H1 (cell line): ENCODE measurements around the gene INAFM2. TPM values are rescaled to one million over a fixed set of nuclear protein-coding genes. Genes with fewer than 3 reads are reported as not detected.

ENCODE experiments used
- CTCF ChIA-PET: fragments of 300-600 bp; sonication (Branson Sonifier 250); formaldehyde crosslinking; loops from one replicate; lab custom pipeline; 2021; ENCODE audit not compliant: partially characterized antibody; lab: Charles Lee
- POLR2A ChIA-PET: fragments of 300-600 bp; sonication (Branson Sonifier 250); formaldehyde crosslinking; loops from one replicate; lab custom pipeline; 2021; ENCODE audit warnings: inconsistent platforms; ENCODE audit not compliant: partially characterized antibody; lab: Charles Lee
- DNase-seq, 2 experiments: peaks; one replicate each; pipeline versions ENCODE4 v3.0.0 to v3.0.0-alpha.2; 2010 to 2022; ENCODE audit warnings: low spot score in 2 of 2, low read depth in 1 of 2, mixed read lengths in 1 of 2
- FAIRE-seq: peaks from 2 replicates; lab custom pipeline; 2011; peaks lifted over from hg19 to GRCh38; lab: Jason Lieb, UNC
- H2AFZ ChIP-seq: 2 replicates; pipeline ENCODE4 v1.8.1; 2012; ENCODE audit warnings: low read length, inconsistent platforms
- H2AK5ac ChIP-seq: 2 replicates; pipeline ENCODE4 v1.6.1; 2013; ENCODE audit warnings: low read depth, low read length
- H2BK120ac ChIP-seq: replicated peaks from 2 replicates; pipeline ENCODE3; 2013; ENCODE audit warnings: low read depth, low read length, inconsistent platforms
- H2BK12ac ChIP-seq: 2 replicates; pipeline ENCODE4 v1.6.1; 2013; ENCODE audit warnings: low read depth, low read length
- H2BK15ac ChIP-seq: 2 replicates; pipeline ENCODE4 v1.6.1; 2013; ENCODE audit warnings: low read length
- H2BK20ac ChIP-seq: 2 replicates; pipeline ENCODE4 v1.6.1; 2013; ENCODE audit warnings: low read length
- H2BK5ac ChIP-seq: 2 replicates; pipeline ENCODE4 v1.6.1; 2013; ENCODE audit warnings: low read depth, low read length
- H3K14ac ChIP-seq: 2 replicates; pipeline ENCODE4 v1.6.1; 2013; ENCODE audit warnings: inconsistent platforms; ENCODE audit not compliant: insufficient read length
- H3K18ac ChIP-seq: 2 replicates; pipeline ENCODE4 v1.6.1; 2013; ENCODE audit warnings: low read length; ENCODE audit errors: extremely low read depth
- H3K23ac ChIP-seq: 2 replicates; pipeline ENCODE4 v1.6.1; 2013; ENCODE audit warnings: inconsistent platforms; ENCODE audit not compliant: insufficient read length
- H3K23me2 ChIP-seq: 2 replicates; pipeline ENCODE4 v1.6.1; 2013; ENCODE audit warnings: low read depth, low read length
- H3K27ac ChIP-seq: 2 replicates; pipeline ENCODE4 v1.6.1; 2011; ENCODE audit warnings: low read depth, low read length, inconsistent platforms
- H3K27me3 ChIP-seq, 4 experiments: replicated peaks in 1 of 4; 1 replicate in 1 of 4; 2 replicates in 3 of 4; pipeline versions ENCODE4 v1.6.1 to v1.8.1; 2011 to 2013; ENCODE audit warnings: low read length in 3 of 4, mild to moderate bottlenecking in 3 of 4, inconsistent platforms in 2 of 4, mixed read lengths in 2 of 4, moderate library complexity in 1 of 4; ENCODE audit not compliant: control insufficient read depth in 3 of 4, insufficient read depth in 3 of 4; ENCODE audit errors: extremely low read depth in 1 of 4
- H3K36me3 ChIP-seq, 4 experiments: 2 replicates each; pipeline versions ENCODE4 v1.6.1 to v1.8.1; 2011 to 2013; ENCODE audit warnings: mild to moderate bottlenecking in 4 of 4, low read length in 3 of 4, moderate library complexity in 2 of 4, control low read depth in 1 of 4, inconsistent platforms in 1 of 4; ENCODE audit not compliant: insufficient read depth in 4 of 4, control insufficient read depth in 2 of 4
- H3K4ac ChIP-seq: replicated peaks from 2 replicates; pipeline ENCODE3; 2013; ENCODE audit warnings: low read length, low read depth, mixed read lengths, inconsistent platforms; ENCODE audit not compliant: insufficient read length
- H3K4me1 ChIP-seq, 4 experiments: replicated peaks in 1 of 4; 1 replicate in 1 of 4; 2 replicates in 3 of 4; pipeline versions ENCODE4 v1.6.1 to v1.8.1; 2011 to 2013; ENCODE audit warnings: low read length in 3 of 4, inconsistent platforms in 2 of 4, mixed read lengths in 1 of 4; ENCODE audit not compliant: insufficient read depth in 4 of 4, control insufficient read depth in 3 of 4
- H3K4me2 ChIP-seq, 2 experiments: 2 replicates each; pipeline versions ENCODE4 v1.6.1 to v1.8.1; 2011 to 2013; ENCODE audit warnings: low read depth in 2 of 2, low read length in 2 of 2, control low read depth in 1 of 2, inconsistent platforms in 1 of 2, mild to moderate bottlenecking in 1 of 2; ENCODE audit not compliant: insufficient read depth in 1 of 2
- H3K4me3 ChIP-seq, 4 experiments: fragments of 200-600, 300-600 bp in 1 of 4; sonication (generic), shearing (Covaris generic), sonication (Bioruptor Twin) in 1 of 4; 2 replicates each; pipeline versions ENCODE4 v1.5.1 to v1.8.1; 2011 to 2016; ENCODE audit warnings: low read length in 4 of 4, low read depth in 3 of 4, control low read depth in 2 of 4, inconsistent platforms in 2 of 4, mild to moderate bottlenecking in 2 of 4, mixed read lengths in 1 of 4, moderate library complexity in 1 of 4; ENCODE audit not compliant: insufficient read depth in 2 of 4; ENCODE audit errors: extremely low read depth in 1 of 4
- H3K56ac ChIP-seq: replicated peaks from 2 replicates; pipeline ENCODE3; 2013; ENCODE audit warnings: low read depth, mild to moderate bottlenecking, mixed read lengths, low read length, inconsistent platforms; ENCODE audit not compliant: insufficient read length
- H3K79me1 ChIP-seq: 2 replicates; pipeline ENCODE4 v1.6.1; 2013; ENCODE audit warnings: low read depth, low read length, control low read depth
- H3K79me2 ChIP-seq, 2 experiments: 2 replicates each; pipeline versions ENCODE4 v1.6.1 to v1.8.1; 2012 to 2013; ENCODE audit warnings: low read length in 2 of 2, mild to moderate bottlenecking in 2 of 2, inconsistent platforms in 1 of 2; ENCODE audit not compliant: insufficient read depth in 2 of 2, control insufficient read depth in 1 of 2
- H3K9ac ChIP-seq, 4 experiments: replicated peaks in 1 of 4; 1 replicate in 1 of 4; 2 replicates in 3 of 4; pipeline versions ENCODE4 v1.6.1 to v1.8.1; 2011 to 2013; ENCODE audit warnings: low read depth in 3 of 4, low read length in 3 of 4, control low read depth in 2 of 4, mild to moderate bottlenecking in 2 of 4, moderate library complexity in 2 of 4, inconsistent platforms in 1 of 4; ENCODE audit errors: extremely low read depth in 1 of 4
- H3K9me3 ChIP-seq, 2 experiments: 2 replicates each; pipeline versions ENCODE4 v1.6.1 to v1.8.1; 2012 to 2013; ENCODE audit warnings: mild to moderate bottlenecking in 2 of 2, moderate library complexity in 2 of 2, control low read depth in 1 of 2, inconsistent platforms in 1 of 2, low read depth in 1 of 2, low read length in 1 of 2, mixed read lengths in 1 of 2; ENCODE audit not compliant: insufficient read depth in 2 of 2
- H4K20me1 ChIP-seq, 2 experiments: replicated peaks in 1 of 2; 2 replicates each; pipeline versions ENCODE3 to v1.8.1; 2011 to 2013; ENCODE audit warnings: inconsistent platforms in 2 of 2, low read length in 2 of 2, mild to moderate bottlenecking in 1 of 2; ENCODE audit not compliant: insufficient read depth in 2 of 2, control insufficient read depth in 1 of 2
- H4K5ac ChIP-seq: 2 replicates; pipeline ENCODE4 v1.6.1; 2013; ENCODE audit warnings: low read length, low read depth, mixed read lengths, inconsistent platforms; ENCODE audit not compliant: insufficient read length
- H4K8ac ChIP-seq: 2 replicates; pipeline ENCODE4 v1.8.0; 2013; ENCODE audit warnings: mild to moderate bottlenecking, moderate library complexity, low read length, inconsistent platforms; ENCODE audit not compliant: insufficient read depth; ENCODE audit errors: extremely low read depth
- H4K91ac ChIP-seq: replicated peaks from 2 replicates; pipeline ENCODE3; 2013; ENCODE audit warnings: low read length, mixed read lengths, inconsistent platforms; ENCODE audit not compliant: insufficient read length
- BACH1 ChIP-seq: IDR thresholded peaks from 2 replicates; pipeline ENCODE4 v1.6.1; 2012; ENCODE audit warnings: low read length, improper control_type of control experiment
- CHD1 ChIP-seq: IDR thresholded peaks from 2 replicates; pipeline ENCODE4 v1.6.1; 2012; ENCODE audit warnings: low read depth, low read length, improper control_type of control experiment
- CTCF ChIP-seq, 3 experiments: IDR thresholded peaks; 1 replicate in 2 of 3; 2 replicates in 1 of 3; pipeline versions ENCODE4 v1.5.1 to v1.6.1; 2011; ENCODE audit warnings: low read length in 3 of 3, mild to moderate bottlenecking in 3 of 3, inconsistent platforms in 2 of 3, low read depth in 1 of 3, moderate library complexity in 1 of 3; ENCODE audit not compliant: insufficient read depth in 1 of 3; ENCODE audit errors: control extremely low read depth in 1 of 3
- MAFK ChIP-seq: IDR thresholded peaks from 2 replicates; pipeline ENCODE4 v1.6.1; 2012; ENCODE audit warnings: low read depth, mild to moderate bottlenecking, improper control_type of control experiment, low read length
- NANOG ChIP-seq: IDR thresholded peaks from 2 replicates; pipeline ENCODE4 v1.6.1; 2011; ENCODE audit warnings: low read length, low read depth, mild to moderate bottlenecking, inconsistent platforms; ENCODE audit not compliant: insufficient read depth, poor library complexity, severe bottlenecking
- RBBP5 ChIP-seq: IDR thresholded peaks from 2 replicates; pipeline ENCODE4 v1.7.1; 2012; ENCODE audit warnings: low read depth, mild to moderate bottlenecking, inconsistent platforms, low read length, moderate library complexity, borderline replicate concordance
- RXRA ChIP-seq: IDR thresholded peaks from 2 replicates; pipeline ENCODE4 v1.6.1; 2011; ENCODE audit warnings: low read depth, mild to moderate bottlenecking, low read length, moderate library complexity; ENCODE audit not compliant: insufficient read depth
- SIN3A ChIP-seq, 2 experiments: IDR thresholded peaks in 1 of 2; conservative IDR thresholded peaks in 1 of 2; 2 replicates each; pipeline ENCODE4 v1.6.1; 2011 to 2012; ENCODE audit warnings: low read length in 2 of 2, improper control_type of control experiment in 1 of 2, low read depth in 1 of 2, mild to moderate bottlenecking in 1 of 2
- SIX5 ChIP-seq: IDR thresholded peaks from 2 replicates; pipeline ENCODE4 v1.6.1; 2011; ENCODE audit warnings: mild to moderate bottlenecking, low read depth, low read length
- WGBS, 2 experiments: shearing (Covaris generic) in 1 of 2; methylation state at CpG; one replicate each; pipeline versions ENCODE4 v1.1.6 to v1.1.7; 2013 to 2015; ENCODE audit warnings: low lambda C conversion rate in 2 of 2, mixed read lengths in 2 of 2, inconsistent platforms in 1 of 2, low coverage in 1 of 2, missing lambda C conversion rate in 1 of 2; ENCODE audit not compliant: insufficient replicate concordance in 2 of 2, insufficient coverage in 1 of 2, insufficient read length in 1 of 2; ENCODE audit errors: extremely low coverage in 1 of 2, missing lambda C conversion rate in 1 of 2; 5-methylcytosine and 5-hydroxymethylcytosine counted together
- polyA plus RNA-seq, 7 experiments: library from polyadenylated mRNA; depleted of rRNA in 3 of 7; stranded (reverse) in 5 of 7; unstranded in 2 of 7; fragments of >200 nt in 5 of 7; fragments of 200-250 nt in 2 of 7; gene quantifications; 1 replicate in 5 of 7; 2 replicates in 1 of 7; 4 replicates in 1 of 7; pipeline versions ENCODE4 v1.2.1 to v1.2.3, GENCODE V29; 2011 to 2013; ENCODE audit warnings: missing spikeins in 2 of 7, mixed read lengths in 2 of 7
- total RNA-seq: library from RNA; stranded (reverse); fragmentation: NEBNext Ultra II Directional; extraction: Animal tissue kit (Norgen Biotek cat#: 25700); gene quantifications from 2 replicates; pipeline ENCODE4 v1.2.1, GENCODE V29; 2021

INAFM2 gene
- total and polyA plus RNA-seq, 2 of the 8 experiments (the other 6 are each of a cell fraction or from before 2014, with no cell fraction given): 15.3 to 35.1 TPM

- Histone ChIP-seq H3K14ac (no peak within 1 kb of the TSS), H3K36me3 (no peaks in the 10 kb centered on the region), H3K27ac (no peak within 1 kb of the TSS), H3K4me3 (no peak within 1 kb of the TSS), H3K56ac (no peak within 1 kb of the TSS), H4K8ac (peak within 1 kb of the TSS; percentile 89), H3K4ac (peak within 1 kb of the TSS; percentile 75), H3K4me2 (no peak within 1 kb of the TSS), H3K79me2 (no peaks in the 10 kb centered on the region), H2AK5ac (no peak within 1 kb of the TSS), H2BK15ac (peak within 1 kb of the TSS; percentile 67; the same call in 1 of the 2 replicates), H2BK5ac (peak within 1 kb of the TSS; percentile 52; the same call in 1 of the 2 replicates), H3K27me3 (peaks cover 0 to 4% (median under 1%) of the 10 kb centered on the region in 4 experiments; a peak in 1 of 7 replicates), H2AFZ (peak within 1 kb of the TSS; percentile 52; the same call in 1 of the 2 replicates), H3K9me3 (no peaks in the 10 kb centered on the region), H3K4me1 (peaks cover 0 to 27% (median 20%) of the 10 kb centered on the region in 4 experiments; a peak in 6 of 7 replicates), H2BK20ac (peak within 1 kb of the TSS; percentile 90), H4K20me1 (no peaks in the 10 kb centered on the region), H3K23ac (no peak within 1 kb of the TSS), H4K5ac (peak within 1 kb of the TSS; percentile 53), H3K18ac (peak within 1 kb of the TSS; percentile 90), H4K91ac (peak within 1 kb of the TSS; percentile 61), H2BK120ac (peak within 1 kb of the TSS; percentile 38), H3K79me1 (no peaks in the 10 kb centered on the region), H2BK12ac (peak within 1 kb of the TSS; percentile 68; the same call in 1 of the 2 replicates), H3K23me2 (no peaks in the 10 kb centered on the region), H3K9ac (no peak within 1 kb of the TSS; a peak in 1 of 7 replicates)
- WGBS, 2 experiments: 78% methylated on average over 17 of the region's 17 CpGs; no CpG with 5 or more reads in 1 of the 2 experiments
- POLR2A ChIA-PET: interaction anchor here (0.6 to 8.1 kb wide), 8 partner anchors 9 to 55 kb away, joined by 3 to 66 read pairs (median 4); no protein-coding TSS in a partner anchor
- CTCF ChIA-PET: interaction anchor here (0.6 to 27.4 kb wide), 14 partner anchors 9 to 362 kb away, joined by 3 to 584 read pairs (median 110); partner anchors contain the start of genes ANKRD63, DISP2, INAFM2 and PHGR1
- DNase-seq (peak in 1 of 2 experiments; percentile 60), FAIRE-seq (no peak)
- no peak for TF ChIP-seq CTCF (IDR thresholded peaks at IDR 0.05; ENCODE audit: control extremely low read depth in 1 of 3, insufficient read depth in 1 of 3, low read depth in 1 of 3, low read length in 3 of 3)
- TF ChIP-seq NANOG: no peak
- TF ChIP-seq BACH1: no peak
- no peak for TF ChIP-seq RXRA
- TF ChIP-seq MAFK: no peak
- TF ChIP-seq RBBP5: no peak; the same call in 1 of the 2 replicates
- no peak for TF ChIP-seq SIX5
- TF ChIP-seq CHD1: no peak
- TF ChIP-seq SIN3A (conservative IDR thresholded peaks at IDR 0.05 in 1 of 2, IDR thresholded peaks at IDR 0.05 in 1 of 2; ENCODE audit: low read depth in 1 of 2, low read length in 2 of 2): no peak
Observed at GRCh38 chr15:40340740-40341400, 17.4 kb downstream of the INAFM2 start, which contains the start of gene CCDC9B. CCDC9B (minus strand) TSS chr15:40340939; CDS start chr15:40340819, 120 bp downstream.
